ENCODE measurements around the gene RIPOR1. TPM values are rescaled to one million over a fixed set of nuclear protein-coding genes. Genes with fewer than 3 reads are reported as not detected.

Gene RIPOR1, protein sequence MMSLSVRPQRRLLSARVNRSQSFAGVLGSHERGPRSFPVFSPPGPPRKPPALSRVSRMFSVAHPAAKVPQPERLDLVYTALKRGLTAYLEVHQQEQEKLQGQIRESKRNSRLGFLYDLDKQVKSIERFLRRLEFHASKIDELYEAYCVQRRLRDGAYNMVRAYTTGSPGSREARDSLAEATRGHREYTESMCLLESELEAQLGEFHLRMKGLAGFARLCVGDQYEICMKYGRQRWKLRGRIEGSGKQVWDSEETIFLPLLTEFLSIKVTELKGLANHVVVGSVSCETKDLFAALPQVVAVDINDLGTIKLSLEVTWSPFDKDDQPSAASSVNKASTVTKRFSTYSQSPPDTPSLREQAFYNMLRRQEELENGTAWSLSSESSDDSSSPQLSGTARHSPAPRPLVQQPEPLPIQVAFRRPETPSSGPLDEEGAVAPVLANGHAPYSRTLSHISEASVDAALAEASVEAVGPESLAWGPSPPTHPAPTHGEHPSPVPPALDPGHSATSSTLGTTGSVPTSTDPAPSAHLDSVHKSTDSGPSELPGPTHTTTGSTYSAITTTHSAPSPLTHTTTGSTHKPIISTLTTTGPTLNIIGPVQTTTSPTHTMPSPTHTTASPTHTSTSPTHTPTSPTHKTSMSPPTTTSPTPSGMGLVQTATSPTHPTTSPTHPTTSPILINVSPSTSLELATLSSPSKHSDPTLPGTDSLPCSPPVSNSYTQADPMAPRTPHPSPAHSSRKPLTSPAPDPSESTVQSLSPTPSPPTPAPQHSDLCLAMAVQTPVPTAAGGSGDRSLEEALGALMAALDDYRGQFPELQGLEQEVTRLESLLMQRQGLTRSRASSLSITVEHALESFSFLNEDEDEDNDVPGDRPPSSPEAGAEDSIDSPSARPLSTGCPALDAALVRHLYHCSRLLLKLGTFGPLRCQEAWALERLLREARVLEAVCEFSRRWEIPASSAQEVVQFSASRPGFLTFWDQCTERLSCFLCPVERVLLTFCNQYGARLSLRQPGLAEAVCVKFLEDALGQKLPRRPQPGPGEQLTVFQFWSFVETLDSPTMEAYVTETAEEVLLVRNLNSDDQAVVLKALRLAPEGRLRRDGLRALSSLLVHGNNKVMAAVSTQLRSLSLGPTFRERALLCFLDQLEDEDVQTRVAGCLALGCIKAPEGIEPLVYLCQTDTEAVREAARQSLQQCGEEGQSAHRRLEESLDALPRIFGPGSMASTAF
- 10 to 100 TPM; 31.8 to 53.8 (median 34.0) TPM for total RNA-seq
- 10 to 100 TPM; 43.3 to 49.1 TPM for polyA plus RNA-seq

DNA sequence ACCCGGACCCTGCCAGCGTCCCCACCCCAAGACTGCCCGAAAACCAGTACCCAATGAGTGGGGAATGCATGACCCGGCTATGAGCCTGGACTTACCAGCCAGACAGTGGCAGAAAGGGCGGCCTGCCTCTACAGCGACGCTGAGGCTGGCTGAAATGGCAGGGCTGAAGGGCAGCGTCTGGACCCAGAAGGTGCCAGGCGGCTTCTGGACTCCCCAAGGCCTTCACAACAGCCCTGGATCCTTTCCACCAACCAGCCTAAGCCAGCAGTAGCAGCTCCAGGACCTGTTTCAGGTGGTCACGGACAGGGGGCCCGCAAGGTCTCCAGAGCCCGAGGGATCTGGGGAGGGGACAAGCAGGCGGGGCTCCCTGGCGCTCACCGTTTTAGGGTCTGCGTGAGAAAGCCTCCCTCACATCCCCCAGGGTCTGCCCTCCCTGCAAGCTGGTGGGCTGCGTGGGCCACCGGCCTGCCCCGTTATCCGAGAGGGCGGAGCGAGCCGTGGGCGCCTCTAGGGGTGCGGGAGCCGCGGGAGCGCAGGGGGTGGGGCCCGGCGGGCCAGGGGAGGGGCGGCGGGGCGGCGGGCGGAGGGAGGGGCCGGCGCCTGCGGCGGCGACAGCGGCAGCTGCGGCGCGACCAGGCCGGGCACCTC is at the start of gene RIPOR1:
RIPOR1 (plus strand) TSS at position 608 of the 648 bp plus-strand sequence. CDS start 9,618 bp downstream, outside the sequence.
- Histone ChIP-seq H3K36me3 (no peaks in the 10 kb centered on the region), H3K9me3 (no peaks in the 10 kb centered on the region), H3K27me3 (no peaks in the 10 kb centered on the region), H3K4me3 (peak within 1 kb of the TSS; percentile 66 to 93 (median 80)), H3K4me1 (peaks cover 0 to 18% (median 11%) of the 10 kb centered on the region in 3 donors), H3K27ac (peak within 1 kb of the TSS; percentile 70 to 87 (median 79))
- TF ChIP-seq, protein P1, sequence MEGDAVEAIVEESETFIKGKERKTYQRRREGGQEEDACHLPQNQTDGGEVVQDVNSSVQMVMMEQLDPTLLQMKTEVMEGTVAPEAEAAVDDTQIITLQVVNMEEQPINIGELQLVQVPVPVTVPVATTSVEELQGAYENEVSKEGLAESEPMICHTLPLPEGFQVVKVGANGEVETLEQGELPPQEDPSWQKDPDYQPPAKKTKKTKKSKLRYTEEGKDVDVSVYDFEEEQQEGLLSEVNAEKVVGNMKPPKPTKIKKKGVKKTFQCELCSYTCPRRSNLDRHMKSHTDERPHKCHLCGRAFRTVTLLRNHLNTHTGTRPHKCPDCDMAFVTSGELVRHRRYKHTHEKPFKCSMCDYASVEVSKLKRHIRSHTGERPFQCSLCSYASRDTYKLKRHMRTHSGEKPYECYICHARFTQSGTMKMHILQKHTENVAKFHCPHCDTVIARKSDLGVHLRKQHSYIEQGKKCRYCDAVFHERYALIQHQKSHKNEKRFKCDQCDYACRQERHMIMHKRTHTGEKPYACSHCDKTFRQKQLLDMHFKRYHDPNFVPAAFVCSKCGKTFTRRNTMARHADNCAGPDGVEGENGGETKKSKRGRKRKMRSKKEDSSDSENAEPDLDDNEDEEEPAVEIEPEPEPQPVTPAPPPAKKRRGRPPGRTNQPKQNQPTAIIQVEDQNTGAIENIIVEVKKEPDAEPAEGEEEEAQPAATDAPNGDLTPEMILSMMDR (IDR thresholded peaks at IDR 0.05): no peak
- intact Hi-C loops (cut with DNase I): loop anchor here in 2 of 3 donors (10.0 kb wide), 2 partner anchors 136 to 406 kb away; partner anchors contain the start of genes ACD (in 1 of the 2), C16orf86 (in 1 of the 2), CTRL (in 1 of the 2) and ENKD1 (in 1 of the 2)
- FAIRE-seq (no peak), ATAC-seq (peak; percentile 63 to 76 (median 68)), DNase-seq (peak; percentile 64 to 87 (median 74))
- 8 to 18% methylated on average over 17 to 45 of the region's 45 CpGs for WGBS, 2 donors

DNA sequence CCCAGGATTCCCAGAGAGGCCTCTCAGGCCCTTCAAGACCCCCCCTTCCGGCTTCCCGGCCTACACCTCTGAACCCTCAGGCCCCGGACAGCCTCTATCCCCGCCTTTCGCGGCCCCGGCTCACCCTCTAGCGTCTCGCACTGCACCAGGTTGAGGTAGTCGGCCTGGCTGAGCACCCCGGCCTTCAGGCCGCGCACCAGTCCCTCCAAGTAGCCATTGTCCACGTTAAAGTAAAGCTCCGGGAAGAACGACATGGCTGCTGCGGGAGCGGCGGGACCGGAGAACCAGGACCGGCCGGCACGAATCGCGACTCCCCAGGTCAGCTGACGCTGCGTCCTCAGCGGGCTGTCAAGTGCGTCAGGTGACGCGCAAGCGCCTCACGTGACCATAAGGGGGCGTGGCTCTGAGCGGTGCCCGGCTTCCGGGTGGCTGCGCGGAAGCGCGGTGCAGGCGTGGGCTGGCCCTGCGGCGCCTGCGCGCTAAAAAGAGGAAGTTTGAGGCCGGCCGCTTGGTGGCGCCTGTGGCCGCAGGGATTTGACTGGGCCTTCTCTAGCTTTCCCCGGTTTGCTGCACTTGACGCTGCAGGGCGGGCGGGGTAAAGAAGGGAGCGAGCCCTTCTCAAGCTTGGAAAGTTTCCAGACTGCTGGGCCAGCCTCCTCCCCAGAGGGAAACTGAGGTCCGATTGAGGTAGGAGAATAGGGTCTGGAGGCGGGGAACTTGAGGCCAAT is 47.6 kb upstream of the RIPOR1 start, which contains the start of gene ATP6V0D1:
ATP6V0D1 (minus strand) TSS at position 325 of the 728 bp plus-strand sequence; CDS start at position 254, 71 bp downstream.
- TF ChIP-seq, protein P1 (IDR thresholded peaks at IDR 0.05): peak; percentile 64 to 86 (median 84)
- H3K36me3 ChIP-seq: peaks cover 0 to 8% (median 0%) of the 10 kb centered on the region in 3 donors
- FAIRE-seq (no peak), ATAC-seq (peak; percentile 87 to 95 (median 92)), DNase-seq (peak; percentile 98 to 100 (median 100))
- H3K4me3 ChIP-seq: peak within 1 kb of the TSS; percentile 78 to 97 (median 88)
- H3K4me1 ChIP-seq: peaks cover 10 to 45% (median 17%) of the 10 kb centered on the region in 3 donors
- no peaks in the 10 kb centered on the region for H3K27me3 ChIP-seq
- WGBS, 2 donors: 0 to 1% methylated on average over 48 to 57 of the region's 57 CpGs
- no peaks in the 10 kb centered on the region for H3K9me3 ChIP-seq
- intact Hi-C loops (cut with DNase I): no loop called here
- H3K27ac ChIP-seq: peak within 1 kb of the TSS; percentile 77 to 95 (median 91)

DNA sequence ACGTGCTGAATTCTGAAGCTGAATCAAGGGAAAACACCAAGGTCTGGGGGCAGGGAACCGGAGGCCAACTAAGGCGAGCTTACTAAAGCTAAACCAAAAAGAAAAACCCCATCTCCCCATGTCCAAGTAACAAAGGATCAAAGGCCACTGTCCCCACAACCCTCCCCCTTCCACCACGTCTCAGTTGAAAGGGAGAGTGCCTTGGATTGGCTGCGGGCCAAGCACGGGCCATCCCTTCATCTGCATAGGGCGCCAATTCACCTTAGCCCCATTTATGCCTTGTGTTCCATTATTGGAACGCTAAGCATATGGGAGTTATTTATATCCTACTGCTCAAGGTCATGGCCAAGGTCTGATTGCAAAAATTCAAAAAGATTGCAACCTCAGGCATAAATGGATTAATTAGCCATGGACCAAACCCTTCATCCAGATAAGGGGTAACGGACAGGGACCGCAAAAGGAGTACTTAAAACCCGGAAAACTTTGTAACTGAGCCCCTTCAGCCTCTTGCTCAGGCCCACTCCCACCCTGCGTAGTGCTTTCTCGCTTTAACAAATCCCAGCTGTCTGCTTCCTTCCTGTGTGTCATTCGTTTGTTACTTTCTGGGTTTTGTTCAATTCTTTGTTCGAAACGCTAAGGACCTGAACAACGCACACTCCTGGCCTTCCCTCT is 46.9 kb upstream of the RIPOR1 start:
- FAIRE-seq (no peak), DNase-seq (peak in 4 of 6 donors; percentile 60 to 84 (median 78)), ATAC-seq (peak; percentile 1 to 12 (median 2))
- TF ChIP-seq, protein P1 (IDR thresholded peaks at IDR 0.05): no peak
- H3K9me3 ChIP-seq: no peaks in the 10 kb centered on the region
- peaks cover 0 to 8% (median 0%) of the 10 kb centered on the region in 3 donors for H3K36me3 ChIP-seq
- 18% methylated on average over 17 of the region's 17 CpGs for WGBS, 2 donors
- intact Hi-C loops (cut with DNase I): no loop called here
- peak overlapping the region in 3 of 4 donors; percentile 52 to 89 (median 55) for H3K27ac ChIP-seq
- no peaks in the 10 kb centered on the region for H3K27me3 ChIP-seq
- peak overlapping the region; percentile 19 to 97 (median 84) for H3K4me3 ChIP-seq
- peaks cover 8 to 40% (median 17%) of the 10 kb centered on the region in 3 donors for H3K4me1 ChIP-seq
